NCI-H2107 treated with DMSO at 0.1 percent for 48 hours (cell line): ENCODE results near the gene CERKL.

ENCODE experiments used
- DNase-seq: peaks from one replicate; lab custom pipeline; 2025; ENCODE audit not compliant: unreplicated experiment; lab: John Stamatoyannopoulos, UW

CERKL gene

DNA sequence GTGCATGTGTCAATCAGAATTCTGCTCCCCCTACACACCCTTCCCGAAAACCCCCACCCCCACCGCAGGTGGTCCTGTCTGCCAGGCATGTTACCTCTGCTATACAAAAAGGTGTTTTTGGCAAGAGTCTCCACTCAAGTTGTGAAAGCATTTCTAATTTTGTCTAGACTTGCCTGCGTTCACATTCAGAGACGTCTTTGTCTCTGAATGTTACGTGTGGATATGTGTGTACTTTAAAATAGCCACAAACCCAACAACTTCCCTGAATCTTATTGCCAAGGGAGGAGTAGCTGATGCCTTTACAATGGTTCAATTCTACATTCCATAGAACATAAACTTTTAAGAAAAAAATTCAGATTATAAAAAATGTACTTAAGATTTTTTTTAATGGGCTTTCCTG is 133.1 kb downstream of the CERKL start:
- no peak for DNase-seq

DNA sequence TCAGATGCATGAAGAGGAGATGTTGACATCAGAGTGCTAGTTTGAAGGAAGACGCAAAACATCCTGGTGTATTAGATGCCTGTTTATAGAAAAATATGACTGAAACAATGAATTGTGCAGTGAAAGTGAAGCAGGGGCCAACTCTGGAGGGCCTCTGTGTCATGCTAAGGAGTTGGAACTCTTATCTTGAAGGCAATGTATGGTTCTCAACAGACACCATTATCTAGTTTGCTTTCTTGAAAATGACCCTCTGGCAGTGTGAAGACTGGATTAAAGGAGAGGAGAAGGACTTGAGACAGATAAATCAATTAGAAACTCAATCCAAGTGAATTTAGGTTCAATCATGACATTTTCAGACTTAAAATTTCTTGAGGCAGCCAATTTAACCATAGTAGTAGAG is 136.7 kb downstream of the CERKL start:
- DNase-seq = no peak

DNA sequence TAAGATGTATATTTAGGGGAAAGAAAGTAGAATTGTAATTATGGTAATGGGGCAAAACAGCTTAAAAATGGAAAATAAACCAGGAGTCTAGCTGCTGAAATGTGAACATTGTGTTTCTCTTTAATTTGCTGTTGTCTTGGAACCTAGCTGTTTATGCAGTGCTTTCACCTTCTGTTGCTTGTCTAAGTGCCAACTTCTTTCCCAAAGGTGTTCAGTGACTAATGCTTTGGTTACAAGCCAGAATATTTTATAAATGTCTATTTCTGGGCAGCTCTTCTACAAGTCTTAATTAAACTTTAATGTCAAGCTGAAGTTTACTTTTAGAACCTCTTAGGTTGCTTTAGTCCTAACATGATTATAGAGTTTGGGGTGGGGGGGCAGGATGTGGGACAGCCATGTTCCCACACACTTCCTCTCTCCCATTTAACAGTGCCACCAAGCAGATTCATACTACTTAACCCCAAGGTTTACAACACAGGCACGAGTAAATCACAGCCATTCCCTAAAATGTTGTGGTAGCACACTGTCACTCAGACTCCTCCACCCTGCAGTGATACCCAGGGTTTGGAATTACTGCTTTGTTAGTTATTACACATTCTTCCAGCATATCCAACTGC is 139.1 kb downstream of the CERKL start:
- no peak for DNase-seq

GRCh38 chr2:181516992-181517391 is 139.9 kb downstream of the CERKL start:
- DNase-seq = no peak

GRCh38 chr2:181515719-181516118 is 141.2 kb downstream of the CERKL start:
- DNase-seq = no peak

- DNase-seq = no peak
These were observed 156.7 kb downstream of the CERKL start for GRCh38 chr2:181500201-181500600.

- DNase-seq = no peak
These were observed 157.7 kb downstream of the CERKL start for GRCh38 chr2:181499231-181499630.
